Measurements from ENCODE around the gene LRRC56. TPM values are rescaled to one million over a fixed set of nuclear protein-coding genes. Genes with fewer than 3 reads are reported as not detected.

LRRC56 gene
- total RNA-seq, 2 experiments from 2014 or later: 1.9 to 2.2 TPM

- Mint-ChIP-seq H3K36me3 (ENCODE audit: low read depth) (no peaks in the 10 kb centered on the region), H3K4me3 (no peak overlapping the region), H3K27me3 (ENCODE audit: low read depth) (peaks cover 10% of the 10 kb centered on the region), H3K27ac (no peak overlapping the region), H3K9me3 (ENCODE audit: insufficient read depth) (no peaks in the 10 kb centered on the region), H3K4me1 (ENCODE audit: low read depth) (peaks cover 3% of the 10 kb centered on the region)
- ATAC-seq (no peak), DNase-seq (no peak)
- ChIA-PET CTCF (interaction anchor here (1.9 to 4.7 kb wide), 3 partner anchors 17 to 172 kb away, joined by 5 to 86 read pairs (median 15); no protein-coding TSS in a partner anchor), POLR2A (no interaction called here)
These were observed 16.0 kb downstream of the LRRC56 start for GRCh38 chr11:553083-553987.

DNA sequence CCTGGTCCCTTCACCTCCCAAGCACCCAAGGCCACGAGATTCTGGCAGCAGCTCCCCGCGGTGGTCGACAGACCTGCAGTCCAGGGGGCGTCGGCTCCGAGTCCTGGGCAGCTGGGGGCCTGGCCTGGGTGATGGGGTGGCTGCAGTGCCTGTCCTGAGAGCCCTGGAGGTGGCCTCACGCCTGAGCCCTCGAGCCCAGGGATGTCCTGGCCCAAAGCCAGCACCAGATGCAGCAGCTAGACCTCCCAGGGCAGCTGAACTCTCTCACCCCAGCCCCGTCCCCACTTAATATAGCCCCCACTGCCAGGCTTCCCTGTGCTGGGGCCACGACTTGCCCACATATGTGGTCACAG lies 16.6 kb downstream of the LRRC56 start:
- ATAC-seq (no peak), DNase-seq (no peak)
- Mint-ChIP-seq H3K4me1 (ENCODE audit: low read depth) (peaks cover 3% of the 10 kb centered on the region), H3K4me3 (no peak overlapping the region), H3K27me3 (ENCODE audit: low read depth) (peaks cover 10% of the 10 kb centered on the region), H3K9me3 (ENCODE audit: insufficient read depth) (no peaks in the 10 kb centered on the region), H3K27ac (no peak overlapping the region), H3K36me3 (ENCODE audit: low read depth) (no peaks in the 10 kb centered on the region)
- ChIA-PET POLR2A (interaction anchor here (1.4 kb wide), 1 partner anchor 15 kb away, joined by 5 read pairs; no protein-coding TSS in a partner anchor), CTCF (interaction anchor here (1.0 to 4.7 kb wide), 9 partner anchors 13 to 185 kb away, joined by 3 to 86 read pairs (median 7); partner anchors contain the start of gene LRRC56)

- CTCF ChIA-PET: interaction anchor here (0.6 to 4.7 kb wide), 22 partner anchors 9 to 203 kb away, joined by 3 to 86 read pairs (median 5); partner anchors contain the start of genes DEAF1, IRF7, LRRC56 and PHRF1
- H3K36me3 Mint-ChIP-seq (ENCODE audit: low read depth): no peaks in the 10 kb centered on the region
These were observed 17.3 kb downstream of the LRRC56 start for GRCh38 chr11:554428-555226.

GRCh38 chr11:555227-555779 lies 18.0 kb downstream of the LRRC56 start:
- H3K4me3 Mint-ChIP-seq: peak overlapping the region; percentile 43
- ATAC-seq (peak; percentile 11), DNase-seq (no peak)
- H3K4me1 Mint-ChIP-seq (ENCODE audit: low read depth): peaks cover 9% of the 10 kb centered on the region
- POLR2A ChIA-PET: interaction anchor here (1.1 to 1.7 kb wide), 4 partner anchors 13 to 171 kb away, joined by 3 to 7 read pairs (median 4); no protein-coding TSS in a partner anchor
- H3K27me3 Mint-ChIP-seq (ENCODE audit: low read depth): peaks cover 14% of the 10 kb centered on the region
- no peak overlapping the region for H3K27ac Mint-ChIP-seq
- no peaks in the 10 kb centered on the region for H3K9me3 Mint-ChIP-seq (ENCODE audit: insufficient read depth)
- no peaks in the 10 kb centered on the region for H3K36me3 Mint-ChIP-seq (ENCODE audit: low read depth)
- CTCF ChIA-PET: interaction anchor here (0.7 to 4.7 kb wide), 20 partner anchors 8 to 202 kb away, joined by 3 to 86 read pairs (median 5); partner anchors contain the start of genes DEAF1, IRF7, LRRC56 and PHRF1

More at GRCh38 chr11:554428-555226, 17.3 kb downstream of the LRRC56 start:
- Mint-ChIP-seq H3K9me3 (ENCODE audit: insufficient read depth) (no peaks in the 10 kb centered on the region), H3K27me3 (ENCODE audit: low read depth) (peaks cover 10% of the 10 kb centered on the region), H3K4me1 (ENCODE audit: low read depth) (peaks cover 3% of the 10 kb centered on the region), H3K4me3 (peak overlapping the region; percentile 43), H3K27ac (no peak overlapping the region)
- ATAC-seq: peak; percentile 71
- DNase-seq: peak; percentile 81
- POLR2A ChIA-PET: interaction anchor here (1.2 to 1.7 kb wide), 3 partner anchors 14 to 172 kb away, joined by 3 to 7 read pairs (median 5); no protein-coding TSS in a partner anchor

- no peak overlapping the region for H3K27ac Mint-ChIP-seq
- CTCF ChIA-PET: interaction anchor here (0.7 to 4.7 kb wide), 14 partner anchors 11 to 169 kb away, joined by 3 to 86 read pairs (median 6); partner anchors contain the start of genes DEAF1, PHRF1 and TMEM80
- ATAC-seq (no peak), DNase-seq (no peak)
- peaks cover 14% of the 10 kb centered on the region for H3K27me3 Mint-ChIP-seq (ENCODE audit: low read depth)
- H3K4me1 Mint-ChIP-seq (ENCODE audit: low read depth): peaks cover 11% of the 10 kb centered on the region
- no peaks in the 10 kb centered on the region for H3K9me3 Mint-ChIP-seq (ENCODE audit: insufficient read depth)
- POLR2A ChIA-PET: interaction anchor here (1.1 to 1.7 kb wide), 4 partner anchors 13 to 170 kb away, joined by 3 to 7 read pairs (median 4); partner anchors contain the start of gene IRF7
- peak overlapping the region; percentile 48 for H3K4me3 Mint-ChIP-seq
- no peaks in the 10 kb centered on the region for H3K36me3 Mint-ChIP-seq (ENCODE audit: low read depth)
These were observed 18.7 kb downstream of the LRRC56 start for GRCh38 chr11:555780-556661.

GRCh38 chr11:556662-557256 lies 19.4 kb downstream of the LRRC56 start:
- Mint-ChIP-seq H3K27me3 (ENCODE audit: low read depth) (peaks cover 14% of the 10 kb centered on the region), H3K4me3 (peak overlapping the region; percentile 48)
- no peak for DNase-seq

GRCh38 chr11:557328-558132 lies 20.2 kb downstream of the LRRC56 start:
- ATAC-seq: no peak
- Mint-ChIP-seq H3K9me3 (ENCODE audit: insufficient read depth) (no peaks in the 10 kb centered on the region), H3K27ac (no peak overlapping the region), H3K4me3 (no peak overlapping the region), H3K27me3 (ENCODE audit: low read depth) (peaks cover 14% of the 10 kb centered on the region), H3K36me3 (ENCODE audit: low read depth) (peaks cover 4% of the 10 kb centered on the region), H3K4me1 (ENCODE audit: low read depth) (peaks cover 17% of the 10 kb centered on the region)
- ChIA-PET POLR2A (interaction anchor here (1.3 to 1.4 kb wide), 2 partner anchors 19 to 58 kb away, joined by 3 to 4 read pairs; partner anchors contain the start of gene IRF7), CTCF (interaction anchor here (1.2 to 4.7 kb wide), 3 partner anchors 10 to 168 kb away, joined by 5 to 86 read pairs (median 23); no protein-coding TSS in a partner anchor)
- no peak for DNase-seq

More at GRCh38 chr11:556662-557256, 19.4 kb downstream of the LRRC56 start:
- ChIA-PET CTCF (interaction anchor here (1.2 to 4.7 kb wide), 4 partner anchors 10 to 168 kb away, joined by 5 to 86 read pairs (median 19); no protein-coding TSS in a partner anchor), POLR2A (interaction anchor here (1.1 to 1.4 kb wide), 3 partner anchors 12 to 59 kb away, joined by 3 to 4 read pairs (median 3); partner anchors contain the start of gene IRF7)
- ATAC-seq: no peak
- peaks cover 4% of the 10 kb centered on the region for H3K36me3 Mint-ChIP-seq (ENCODE audit: low read depth)
- no peak overlapping the region for H3K27ac Mint-ChIP-seq
- H3K4me1 Mint-ChIP-seq (ENCODE audit: low read depth): peaks cover 15% of the 10 kb centered on the region
- H3K9me3 Mint-ChIP-seq (ENCODE audit: insufficient read depth): no peaks in the 10 kb centered on the region

- Mint-ChIP-seq H3K4me3 (no peak overlapping the region), H3K4me1 (ENCODE audit: low read depth) (peaks cover 17% of the 10 kb centered on the region), H3K36me3 (ENCODE audit: low read depth) (peaks cover 6% of the 10 kb centered on the region), H3K9me3 (ENCODE audit: insufficient read depth) (no peaks in the 10 kb centered on the region), H3K27me3 (ENCODE audit: low read depth) (peaks cover 14% of the 10 kb centered on the region), H3K27ac (no peak overlapping the region)
- ATAC-seq: no peak
- no peak for DNase-seq
- ChIA-PET POLR2A (no interaction called here), CTCF (interaction anchor here (2.1 kb wide), 1 partner anchor 168 kb away, joined by 7 read pairs; no protein-coding TSS in a partner anchor)
These were observed 21.2 kb downstream of the LRRC56 start for GRCh38 chr11:558503-558902.

DNA sequence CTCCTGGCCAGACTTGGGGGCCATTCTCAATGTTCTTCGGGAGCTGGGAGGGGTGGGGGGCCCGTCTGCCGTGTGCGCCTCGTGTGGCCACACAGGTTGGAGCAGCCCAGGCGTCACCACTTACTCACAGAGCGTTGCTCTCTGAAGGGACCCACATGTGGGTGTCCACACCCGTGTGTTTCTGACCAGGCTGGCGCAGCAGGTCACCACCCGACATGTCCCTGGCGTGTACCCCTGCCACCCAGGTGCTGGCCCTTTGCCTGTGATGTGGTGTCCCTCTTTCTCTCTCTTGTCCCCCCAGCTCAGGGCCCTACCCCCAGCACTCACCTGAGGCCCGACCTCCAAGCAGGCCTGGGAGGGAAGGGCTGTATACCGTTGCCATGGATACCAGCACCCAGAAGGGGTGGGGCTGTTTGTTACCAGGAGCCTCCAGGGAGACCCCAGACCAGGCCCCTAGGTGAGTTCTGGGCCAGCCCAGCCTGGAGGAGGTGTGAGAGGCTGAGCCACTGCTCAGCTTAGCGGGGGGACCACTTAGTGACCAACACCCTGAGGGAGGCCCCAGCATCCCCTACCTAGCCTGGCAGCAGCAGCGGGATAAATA lies 21.8 kb downstream of the LRRC56 start:
- peaks cover 14% of the 10 kb centered on the region for H3K27me3 Mint-ChIP-seq (ENCODE audit: low read depth)
- no peak overlapping the region for H3K27ac Mint-ChIP-seq
- POLR2A ChIA-PET: interaction anchor here (0.9 kb wide), 1 partner anchor 137 kb away, joined by 3 read pairs; no protein-coding TSS in a partner anchor
- no peak for DNase-seq
- ATAC-seq: no peak
- CTCF ChIA-PET: interaction anchor here (2.1 kb wide), 1 partner anchor 167 kb away, joined by 7 read pairs; no protein-coding TSS in a partner anchor
- no peaks in the 10 kb centered on the region for H3K9me3 Mint-ChIP-seq (ENCODE audit: insufficient read depth)
- H3K36me3 Mint-ChIP-seq (ENCODE audit: low read depth): peaks cover 8% of the 10 kb centered on the region
- no peak overlapping the region for H3K4me3 Mint-ChIP-seq
- peaks cover 17% of the 10 kb centered on the region for H3K4me1 Mint-ChIP-seq (ENCODE audit: low read depth)
